CD4-positive, alpha-beta memory T cell (primary cell): ENCODE measurements around the gene TBCD. TPM values are rescaled to one million over a fixed set of nuclear protein-coding genes. Genes with fewer than 3 reads are reported as not detected.

Source experiments
- CTCF ChIA-PET: fragments of 350-600 bp; sonication (Branson Sonifier 250); formaldehyde crosslinking; loops from one replicate; lab custom pipeline; 2021; ENCODE audit warnings: inconsistent platforms; ENCODE audit not compliant: partially characterized antibody; lab: Charles Lee
- POLR2A ChIA-PET: fragments of 350-600 bp; sonication (Branson Sonifier 250); formaldehyde crosslinking; loops from one replicate; lab custom pipeline; 2021; ENCODE audit not compliant: partially characterized antibody; lab: Charles Lee
- DNase-seq, 5 donors: peaks; one replicate each; pipeline versions ENCODE4 v3.0.0 to v3.0.0-alpha.2; 2020 to 2022; ENCODE audit warnings: mixed read lengths in 1 of 5
- H3K27ac ChIP-seq: one replicate; pipeline ENCODE4 v1.7.0; 2013; ENCODE audit warnings: low read depth, low read length
- H3K27me3 ChIP-seq: 2 replicates; pipeline ENCODE4 v1.7.0; 2013; ENCODE audit warnings: mild to moderate bottlenecking, low read length, moderate library complexity; ENCODE audit not compliant: insufficient read depth
- H3K36me3 ChIP-seq: 2 replicates; pipeline ENCODE4 v1.7.0; 2013; ENCODE audit warnings: mild to moderate bottlenecking, low read length, moderate library complexity; ENCODE audit not compliant: insufficient read depth
- H3K4me1 ChIP-seq: 2 replicates; pipeline ENCODE4 v1.7.0; 2013; ENCODE audit warnings: mild to moderate bottlenecking, low read length, moderate library complexity; ENCODE audit not compliant: insufficient read depth
- H3K4me3 ChIP-seq, 2 donors: one replicate each; pipeline ENCODE4 v1.7.0; 2013; ENCODE audit warnings: low read length in 2 of 2, mild to moderate bottlenecking in 1 of 2
- H3K9me3 ChIP-seq, 2 donors: one replicate each; pipeline ENCODE4 v1.7.0; 2013; ENCODE audit warnings: low read length in 2 of 2, control low read depth in 1 of 2; ENCODE audit not compliant: control insufficient read depth in 1 of 2
- H3K27ac Mint-ChIP-seq, 7 donors: one replicate each; pipeline ENCODE4 v1.8.0; 2020 to 2021; ENCODE audit warnings: mixed read lengths in 7 of 7, mild to moderate bottlenecking in 6 of 7, inconsistent platforms in 3 of 7, moderate library complexity in 3 of 7
- H3K27me3 Mint-ChIP-seq, 2 donors: one replicate each; pipeline ENCODE4 v1.8.0; 2020 to 2021; ENCODE audit warnings: mixed read lengths in 2 of 2
- H3K36me3 Mint-ChIP-seq, 2 donors: one replicate each; pipeline ENCODE4 v1.8.0; 2020 to 2021; ENCODE audit warnings: mixed read lengths in 2 of 2, inconsistent platforms in 1 of 2, mild to moderate bottlenecking in 1 of 2
- H3K4me1 Mint-ChIP-seq, 4 donors: one replicate each; pipeline ENCODE4 v1.8.0; 2020 to 2021; ENCODE audit warnings: mixed read lengths in 4 of 4, mild to moderate bottlenecking in 1 of 4
- H3K4me3 Mint-ChIP-seq, 8 donors: one replicate each; pipeline ENCODE4 v1.8.0; 2020 to 2021; ENCODE audit warnings: mixed read lengths in 8 of 8, mild to moderate bottlenecking in 7 of 8, moderate library complexity in 6 of 8, inconsistent platforms in 3 of 8
- H3K9me3 Mint-ChIP-seq, 8 donors: one replicate each; pipeline ENCODE4 v1.8.0; 2020 to 2021; ENCODE audit warnings: mixed read lengths in 8 of 8, mild to moderate bottlenecking in 5 of 8, inconsistent platforms in 3 of 8, moderate library complexity in 1 of 8
- intact Hi-C: fragments of 100-400 bp; cut with micrococcal nuclease; formaldehyde crosslinking; loops from one replicate; pipeline ENCODE4 v1.15.1; 2023
- polyA plus RNA-seq, 2 donors: library from polyadenylated mRNA; unstranded; fragments of 300-500 nt; fragmentation: Illumina TruSeq; gene quantifications; one replicate each; pipeline ENCODE4 v1.2.3, GENCODE V29; 2021
- total RNA-seq, 2 experiments: library from RNA; stranded (reverse); gene quantifications; one replicate each; pipeline ENCODE4 v1.2.3, GENCODE V29; 2021

TBCD gene
- total and polyA plus RNA-seq, 4 experiments from 2014 or later: 102 to 263 (median 192) TPM

DNA sequence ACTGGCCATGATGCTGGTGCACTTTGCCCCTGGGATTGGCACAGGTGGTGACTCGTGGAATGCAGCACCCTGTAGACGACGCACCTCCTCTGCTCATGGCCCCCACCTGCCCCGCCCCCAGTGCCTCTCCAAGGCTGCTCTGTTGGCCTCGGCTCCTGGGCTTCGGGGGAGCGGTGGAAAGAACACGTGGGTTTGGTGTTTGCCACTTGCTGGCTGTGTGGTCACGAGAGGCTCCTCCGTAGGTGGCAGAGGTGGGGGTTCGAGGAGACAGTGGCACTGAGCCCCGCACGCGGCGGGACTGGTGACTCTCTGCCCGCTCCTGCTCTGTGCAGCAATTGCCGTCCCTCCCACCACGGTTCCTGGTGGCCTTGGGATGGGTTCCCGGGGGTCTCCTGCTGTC, 170.8 kb downstream of the TBCD start:
- H3K4me3 ChIP-seq: no peak overlapping the region
- H3K36me3 ChIP-seq: peaks cover 28% of the 10 kb centered on the region
- Mint-ChIP-seq H3K4me3 (no peak overlapping the region), H3K4me1 (peaks cover 0 to 1% (median 0%) of the 10 kb centered on the region in 4 donors), H3K9me3 (no peaks in the 10 kb centered on the region), H3K27me3 (no peaks in the 10 kb centered on the region), H3K36me3 (peaks cover 34 to 47% of the 10 kb centered on the region in 2 donors), H3K27ac (no peak overlapping the region)
- no peak overlapping the region for H3K27ac ChIP-seq
- no peaks in the 10 kb centered on the region for H3K9me3 ChIP-seq
- POLR2A ChIA-PET: no interaction called here
- H3K27me3 ChIP-seq: no peaks in the 10 kb centered on the region
- no peaks in the 10 kb centered on the region for H3K4me1 ChIP-seq
- CTCF ChIA-PET: no interaction called here
- DNase-seq: no peak
- intact Hi-C loops: no loop called here

DNA sequence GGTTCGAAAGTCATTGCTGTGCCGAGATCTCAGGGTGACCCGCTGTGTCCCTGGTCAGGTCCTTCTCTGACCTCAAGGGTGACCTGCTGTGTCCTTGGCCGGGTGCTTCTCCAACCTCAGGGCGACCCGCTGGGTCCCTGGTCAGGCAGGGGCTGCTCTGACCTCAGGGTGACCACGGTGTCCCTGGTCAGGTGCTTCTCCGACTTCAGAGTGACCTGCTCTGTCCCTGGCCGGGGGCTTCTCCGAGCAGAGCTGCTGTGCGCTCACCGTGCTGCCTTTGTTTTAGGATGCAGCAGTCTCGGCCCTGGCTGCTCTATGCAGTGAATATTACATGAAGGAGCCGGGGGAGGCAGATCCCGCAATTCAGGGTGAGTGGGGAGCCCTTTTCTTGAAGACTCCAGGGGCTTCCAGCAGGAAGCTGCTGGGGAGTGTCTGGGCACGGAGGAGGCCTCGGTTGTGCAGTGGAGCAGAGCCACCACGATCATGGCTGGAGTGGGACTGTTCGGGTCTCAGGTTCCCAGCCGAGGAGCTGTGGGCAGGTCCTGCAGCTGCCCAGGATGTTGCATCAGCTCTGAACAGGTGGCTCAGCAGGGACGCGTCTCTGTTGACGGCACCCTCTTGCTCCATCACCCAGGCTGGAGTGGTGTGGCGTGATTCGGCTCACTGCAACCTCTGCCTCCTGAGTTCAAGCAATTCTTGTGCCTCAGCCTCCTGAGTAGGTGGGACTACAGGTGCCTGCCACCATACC, 171.7 kb downstream of the TBCD start:
- no peak for DNase-seq
- peaks cover 36 to 49% of the 10 kb centered on the region in 2 donors for H3K36me3 Mint-ChIP-seq

GRCh38 chr17:82924214-82924613, 172.3 kb downstream of the TBCD start:
- DNase-seq: no peak
- intact Hi-C loops: no loop called here
- Histone ChIP-seq H3K4me1 (no peaks in the 10 kb centered on the region), H3K27ac (no peak overlapping the region), H3K27me3 (no peaks in the 10 kb centered on the region), H3K36me3 (peaks cover 33% of the 10 kb centered on the region), H3K4me3 (no peak overlapping the region), H3K9me3 (no peaks in the 10 kb centered on the region)
- H3K36me3 Mint-ChIP-seq: peaks cover 41 to 52% of the 10 kb centered on the region in 2 donors
- H3K9me3 Mint-ChIP-seq: no peaks in the 10 kb centered on the region
- H3K4me1 Mint-ChIP-seq: peaks cover 0 to 1% (median 0%) of the 10 kb centered on the region in 4 donors
- H3K27ac Mint-ChIP-seq: peak overlapping the region in 1 of 7 donors; percentile 32
- no peak overlapping the region for H3K4me3 Mint-ChIP-seq
- no peaks in the 10 kb centered on the region for H3K27me3 Mint-ChIP-seq
- ChIA-PET CTCF (no interaction called here), POLR2A (no interaction called here)

More for the DNA sequence above, 171.7 kb downstream of the TBCD start:
- Mint-ChIP-seq H3K9me3 (no peaks in the 10 kb centered on the region), H3K4me1 (peaks cover 0 to 1% (median 0%) of the 10 kb centered on the region in 4 donors), H3K27ac (no peak overlapping the region), H3K27me3 (no peaks in the 10 kb centered on the region), H3K4me3 (no peak overlapping the region)
- intact Hi-C loops: no loop called here
- no peaks in the 10 kb centered on the region for H3K27me3 ChIP-seq
- ChIA-PET POLR2A (no interaction called here), CTCF (no interaction called here)
- H3K36me3 ChIP-seq: peaks cover 27% of the 10 kb centered on the region
- no peak overlapping the region for H3K27ac ChIP-seq
- no peaks in the 10 kb centered on the region for H3K9me3 ChIP-seq
- no peak overlapping the region for H3K4me3 ChIP-seq
- no peaks in the 10 kb centered on the region for H3K4me1 ChIP-seq

- intact Hi-C loops: no loop called here
- Mint-ChIP-seq H3K27me3 (no peaks in the 10 kb centered on the region), H3K27ac (peak overlapping the region in 1 of 7 donors; percentile 3), H3K36me3 (peaks cover 40 to 52% of the 10 kb centered on the region in 2 donors), H3K4me1 (no peaks in the 10 kb centered on the region), H3K4me3 (no peak overlapping the region), H3K9me3 (no peaks in the 10 kb centered on the region)
- H3K27ac ChIP-seq: no peak overlapping the region
- no peak for DNase-seq
- H3K27me3 ChIP-seq: no peaks in the 10 kb centered on the region
- no peak overlapping the region for H3K4me3 ChIP-seq
- POLR2A ChIA-PET: no interaction called here
- H3K9me3 ChIP-seq: no peaks in the 10 kb centered on the region
- H3K36me3 ChIP-seq: peaks cover 39% of the 10 kb centered on the region
- no peaks in the 10 kb centered on the region for H3K4me1 ChIP-seq
- CTCF ChIA-PET: no interaction called here
Measured at GRCh38 chr17:82924812-82925211, 172.9 kb downstream of the TBCD start.

DNA sequence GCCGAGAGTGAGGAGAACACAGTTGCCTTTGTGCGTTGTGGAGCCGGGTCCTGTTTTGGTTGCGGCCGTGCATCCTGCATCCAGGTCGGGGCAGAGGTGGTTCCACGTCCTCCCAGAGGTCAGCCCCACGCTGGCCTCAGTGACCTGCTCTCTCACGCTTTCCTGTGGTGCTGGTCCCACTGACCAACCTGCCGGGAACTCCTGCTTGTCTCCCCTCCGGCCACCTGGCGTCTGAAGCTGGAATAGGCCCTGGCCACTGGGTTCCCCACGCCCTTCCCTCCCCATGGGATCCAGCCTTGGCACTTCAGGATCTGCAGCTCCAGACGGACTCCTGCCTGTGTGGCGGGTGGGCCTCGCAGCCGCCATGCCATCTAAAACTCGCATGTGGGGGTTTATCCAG, 173.5 kb downstream of the TBCD start:
- Mint-ChIP-seq H3K4me3 (no peak overlapping the region), H3K27me3 (no peaks in the 10 kb centered on the region), H3K4me1 (no peaks in the 10 kb centered on the region), H3K36me3 (peaks cover 35 to 52% of the 10 kb centered on the region in 2 donors), H3K9me3 (no peaks in the 10 kb centered on the region), H3K27ac (no peak overlapping the region)
- intact Hi-C loops: no loop called here
- H3K36me3 ChIP-seq: peaks cover 42% of the 10 kb centered on the region
- H3K27ac ChIP-seq: no peak overlapping the region
- H3K27me3 ChIP-seq: no peaks in the 10 kb centered on the region
- no peaks in the 10 kb centered on the region for H3K4me1 ChIP-seq
- ChIA-PET CTCF (no interaction called here), POLR2A (no interaction called here)
- no peak for DNase-seq
- H3K9me3 ChIP-seq: no peaks in the 10 kb centered on the region
- no peak overlapping the region for H3K4me3 ChIP-seq

DNA sequence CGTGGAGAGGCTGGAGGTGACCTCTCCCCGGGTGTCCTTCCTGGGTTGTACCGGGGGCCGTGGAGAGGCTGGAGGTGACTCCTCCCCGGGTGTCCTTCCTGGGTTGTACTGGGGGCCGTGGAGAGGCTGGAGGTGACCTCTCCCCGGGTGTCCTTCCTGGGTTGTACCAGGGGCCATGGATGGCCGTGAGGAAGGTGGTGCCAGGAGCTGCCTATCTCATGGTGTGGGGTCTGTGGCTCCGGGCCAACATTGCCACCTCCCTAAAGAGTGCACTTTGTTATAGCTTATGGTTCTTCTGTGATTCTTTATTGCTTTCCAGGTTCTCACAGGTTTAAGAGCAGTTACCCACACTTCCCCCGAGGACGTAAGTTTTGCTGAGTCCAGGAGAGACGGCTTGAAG, 174.2 kb downstream of the TBCD start:
- Histone ChIP-seq H3K27me3 (no peaks in the 10 kb centered on the region), H3K4me1 (no peaks in the 10 kb centered on the region), H3K27ac (no peak overlapping the region), H3K36me3 (peaks cover 48% of the 10 kb centered on the region), H3K9me3 (no peaks in the 10 kb centered on the region), H3K4me3 (no peak overlapping the region)
- no peaks in the 10 kb centered on the region for H3K9me3 Mint-ChIP-seq
- no peaks in the 10 kb centered on the region for H3K4me1 Mint-ChIP-seq
- ChIA-PET CTCF (no interaction called here), POLR2A (no interaction called here)
- no peaks in the 10 kb centered on the region for H3K27me3 Mint-ChIP-seq
- DNase-seq: no peak
- intact Hi-C loops: no loop called here
- peak overlapping the region in 1 of 7 donors; percentile 32 for H3K27ac Mint-ChIP-seq
- H3K4me3 Mint-ChIP-seq: no peak overlapping the region
- H3K36me3 Mint-ChIP-seq: peaks cover 42 to 56% of the 10 kb centered on the region in 2 donors

DNA sequence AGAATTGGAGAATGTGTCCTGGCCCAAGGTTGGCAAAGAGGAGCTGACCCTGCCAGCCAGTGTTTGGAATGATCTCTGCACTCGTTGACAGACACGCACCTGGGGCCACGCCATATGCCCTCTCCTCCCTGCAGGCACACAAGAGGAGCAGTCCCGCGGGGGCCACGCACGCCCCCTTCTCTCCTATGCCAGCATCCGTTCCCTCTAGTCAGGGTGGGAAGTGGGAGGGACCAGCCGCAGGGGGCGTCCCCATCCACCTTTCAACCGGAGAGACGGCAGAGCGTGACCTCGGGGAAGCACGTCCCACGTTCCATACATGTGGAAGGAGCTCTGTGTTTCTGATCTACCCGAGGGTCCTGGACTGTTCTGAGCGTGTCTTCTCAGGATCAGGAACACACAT, 174.9 kb downstream of the TBCD start:
- POLR2A ChIA-PET: no interaction called here
- DNase-seq: no peak
- Mint-ChIP-seq H3K9me3 (no peaks in the 10 kb centered on the region), H3K4me1 (no peaks in the 10 kb centered on the region), H3K36me3 (peaks cover 42 to 57% of the 10 kb centered on the region in 2 donors), H3K27me3 (no peaks in the 10 kb centered on the region), H3K4me3 (no peak overlapping the region), H3K27ac (peak overlapping the region in 2 of 7 donors; percentile 32 to 68)
- intact Hi-C loops: no loop called here
- Histone ChIP-seq H3K27me3 (no peaks in the 10 kb centered on the region), H3K9me3 (no peaks in the 10 kb centered on the region), H3K36me3 (peaks cover 52% of the 10 kb centered on the region), H3K27ac (no peak overlapping the region), H3K4me3 (no peak overlapping the region), H3K4me1 (no peaks in the 10 kb centered on the region)
- CTCF ChIA-PET: no interaction called here
